ENCODE measurements around the gene MLN. TPM values are rescaled to one million over a fixed set of nuclear protein-coding genes. Genes with fewer than 3 reads are reported as not detected.
A peak's percentile ranks its signal among the peaks of the same experiment; 100 is the strongest.

The MLN gene
- total and polyA plus RNA-seq, 2 of the 4 experiments (the other 2 are of a cell fraction): not detected

DNA sequence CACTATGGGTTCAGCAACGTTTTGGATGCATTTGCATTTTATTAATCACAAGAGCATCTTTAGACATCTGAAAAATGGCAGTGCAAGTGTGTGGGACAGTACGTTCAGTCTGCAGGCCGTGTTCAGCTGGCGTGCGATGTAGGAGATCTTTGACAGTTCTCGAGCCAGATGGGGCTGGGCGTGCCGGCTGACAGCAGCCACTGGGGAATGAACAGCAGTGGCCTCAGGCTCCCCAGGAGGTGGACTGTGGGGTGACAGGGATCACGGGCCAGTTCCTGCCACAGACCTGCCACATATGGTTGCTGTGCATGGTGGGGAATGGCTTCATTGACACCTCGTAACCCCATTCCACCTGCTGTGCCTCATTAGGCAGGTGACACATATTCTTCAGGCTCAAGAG lies 16.4 kb upstream of the MLN start:
- H3K9ac ChIP-seq (ENCODE audit: low read depth, low read length): no peak overlapping the region
- H3K9me3 ChIP-seq (ENCODE audit: control insufficient read depth, insufficient read depth, low read length): no peaks in the 10 kb centered on the region
- no peaks in the 10 kb centered on the region for H3K36me3 ChIP-seq (ENCODE audit: control insufficient read depth, insufficient read depth, low read length)
- no peak overlapping the region for H4K8ac ChIP-seq (ENCODE audit: low read depth in 2 of 2, low read length in 2 of 2)
- no peak for TF ChIP-seq SMC3 (IDR thresholded peaks at IDR 0.05; ENCODE audit: low read depth, low read length)
- TF ChIP-seq CHD1 (IDR thresholded peaks at IDR 0.05; ENCODE audit: low read depth, low read length): no peak
- no peak overlapping the region for H3K18ac ChIP-seq (ENCODE audit: low read depth, low read length)
- no peak overlapping the region for H2BK5ac ChIP-seq (ENCODE audit: low read depth, low read length, poor library complexity, severe bottlenecking)
- CTCF ChIA-PET: no interaction called here
- H2BK15ac ChIP-seq (ENCODE audit: low read depth, low read length): no peak overlapping the region
- H3K79me1 ChIP-seq (ENCODE audit: low read depth in 1 of 2, low read length in 2 of 2): no peaks in the 10 kb centered on the region
- POLR2A ChIA-PET (ENCODE audit: unreplicated experiment): no interaction called here
- H3K27ac ChIP-seq (ENCODE audit: insufficient read depth, low read length): no peak overlapping the region
- no TSS peak for BruUV-seq (replicated peaks)
- H2BK20ac ChIP-seq (ENCODE audit: low read depth, low read length): no peak overlapping the region
- peaks cover 57% of the 10 kb centered on the region for H3K27me3 ChIP-seq (ENCODE audit: control insufficient read depth, insufficient read depth, low read length)
- no peak overlapping the region for H3K23ac ChIP-seq (ENCODE audit: low read depth, low read length)
- ATAC-seq (ENCODE audit: low read depth): no peak
- no peak overlapping the region for H2AK9ac ChIP-seq (replicated peaks; ENCODE audit: low read depth, low read length, poor library complexity)
- dilution Hi-C loops (cut with HindIII; ENCODE audit: low sequenced_read_pairs, unreplicated experiment): no loop called here
- no peak overlapping the region for H4K91ac ChIP-seq (ENCODE audit: insufficient read depth, low read depth, low read length)
- no peak overlapping the region for H4K5ac ChIP-seq (ENCODE audit: low read depth, low read length)
- H3K9me1 ChIP-seq (ENCODE audit: insufficient read depth, low read length): 0 out of 2 replicates have a peak, but pooled peaks cover 6% of the 10 kb centered on the region
- no peak overlapping the region for H3K56ac ChIP-seq (ENCODE audit: extremely low read depth, insufficient read depth, low read length)
- no peak overlapping the region for H3K14ac ChIP-seq (replicated peaks; ENCODE audit: low read depth, low read length)
- no peak overlapping the region for H3K4ac ChIP-seq (ENCODE audit: low read depth, low read length)
- H2BK120ac ChIP-seq (ENCODE audit: low read depth, low read length): no peak overlapping the region
- WGBS, 2 experiments (ENCODE audit: extremely low coverage in 2 of 2, insufficient read length in 1 of 2): 47% methylated on average over 8 of the region's 10 CpGs; no CpG with 5 or more reads in 1 of the 2 experiments
- H2AFZ ChIP-seq (replicated peaks; ENCODE audit: low read length, poor library complexity): peak overlapping the region; percentile 25
- H3K4me2 ChIP-seq (ENCODE audit: low read depth, low read length): no peak overlapping the region
- H2AK5ac ChIP-seq (ENCODE audit: low read depth, low read length): no peak overlapping the region
- peaks cover 4% of the 10 kb centered on the region; the same call in 1 of the 2 replicates for H3K4me1 ChIP-seq (ENCODE audit: control insufficient read depth, insufficient read depth, low read length)
- H4K20me1 ChIP-seq (ENCODE audit: insufficient read depth, low read length): no peaks in the 10 kb centered on the region
- DNase-seq: no peak
- H3K4me3 ChIP-seq (ENCODE audit: insufficient read depth, low read depth, low read length): no peak overlapping the region
- in situ Hi-C loops (cut with MboI; ENCODE audit: low sequenced_read_pairs): no loop called here
- intact Hi-C loops (cut with micrococcal nuclease): no loop called here
